CD14-positive monocyte (primary cell): Measurements from ENCODE around the gene ARRDC1. TPM values are rescaled to one million over a fixed set of nuclear protein-coding genes. Genes with fewer than 3 reads are reported as not detected.
A peak's percentile ranks its signal among the peaks of the same experiment; 100 is the strongest.
"Not testable (repeated sequence)": the region's sequence is repeated elsewhere in the genome, so short reads cannot be mapped to it uniquely, and the experiment has no call there.

Source experiments
- DNase-seq, 3 donors: peaks; one replicate each; pipeline ENCODE4 v3.0.0-alpha.2; 2011 to 2022
- H2AFZ ChIP-seq: 2 replicates; pipeline ENCODE4 v1.6.0; 2012; ENCODE audit warnings: mild to moderate bottlenecking, low read depth, low read length, inconsistent platforms; ENCODE audit not compliant: insufficient read depth, poor library complexity, severe bottlenecking
- H3K27ac ChIP-seq, 2 donors: 1 replicate in 1 of 2; 2 replicates in 1 of 2; pipeline ENCODE4 v1.5.1; 2012 to 2013; ENCODE audit warnings: low read length in 2 of 2, control low read depth in 1 of 2, inconsistent platforms in 1 of 2, low read depth in 1 of 2, mild to moderate bottlenecking in 1 of 2
- H3K27me3 ChIP-seq, 2 donors: one replicate each; pipeline versions ENCODE4 v1.6.0 to v1.6.1; 2011 to 2013; ENCODE audit warnings: low read length in 2 of 2; ENCODE audit not compliant: control insufficient read depth in 2 of 2, insufficient read depth in 2 of 2
- H3K36me3 ChIP-seq, 2 donors: replicated peaks in 1 of 2; 1 replicate in 1 of 2; 2 replicates in 1 of 2; pipeline versions ENCODE4 v1.5.1 to v1.6.1; 2012 to 2013; ENCODE audit warnings: low read length in 2 of 2, control low read depth in 1 of 2, inconsistent platforms in 1 of 2, mild to moderate bottlenecking in 1 of 2; ENCODE audit not compliant: insufficient read depth in 2 of 2, control insufficient read depth in 1 of 2
- H3K4me1 ChIP-seq, 2 donors: 1 replicate in 1 of 2; 2 replicates in 1 of 2; pipeline versions ENCODE4 v1.5.1 to v1.6.1; 2012 to 2013; ENCODE audit warnings: low read length in 2 of 2, control low read depth in 1 of 2, inconsistent platforms in 1 of 2, mild to moderate bottlenecking in 1 of 2, moderate library complexity in 1 of 2; ENCODE audit not compliant: insufficient read depth in 2 of 2, control insufficient read depth in 1 of 2
- H3K4me2 ChIP-seq: replicated peaks from 2 replicates; pipeline ENCODE3; 2012; ENCODE audit warnings: low read length, moderate library complexity, mild to moderate bottlenecking; ENCODE audit not compliant: poor library complexity, severe bottlenecking; ENCODE audit errors: extremely low read depth
- H3K4me3 ChIP-seq, 3 experiments: fragments of 200-600 bp in 1 of 3; sonication (generic) in 1 of 3; replicated peaks in 1 of 3; 1 replicate in 2 of 3; 2 replicates in 1 of 3; pipeline ENCODE4 v1.5.1; 2011 to 2013; ENCODE audit warnings: low read length in 3 of 3, mild to moderate bottlenecking in 3 of 3, control low read depth in 2 of 3, low read depth in 2 of 3, inconsistent platforms in 1 of 3, moderate library complexity in 1 of 3
- H3K79me2 ChIP-seq: 2 replicates; pipeline ENCODE4 v1.6.0; 2012; ENCODE audit warnings: mild to moderate bottlenecking, control low read depth, inconsistent platforms, low read length, moderate library complexity; ENCODE audit not compliant: insufficient read depth
- H3K9ac ChIP-seq: 2 replicates; pipeline ENCODE4 v1.6.0; 2017; ENCODE audit warnings: low read length, mild to moderate bottlenecking; ENCODE audit not compliant: insufficient read depth, poor library complexity, severe bottlenecking
- H3K9me3 ChIP-seq, 2 donors: replicated peaks in 1 of 2; 1 replicate in 1 of 2; 2 replicates in 1 of 2; pipeline versions ENCODE4 v1.5.1 to v1.6.1; 2012 to 2013; ENCODE audit warnings: low read length in 2 of 2, control low read depth in 1 of 2; ENCODE audit not compliant: control insufficient read depth in 1 of 2, insufficient read depth in 1 of 2
- H4K20me1 ChIP-seq: 2 replicates; pipeline ENCODE4 v1.6.0; 2012; ENCODE audit warnings: mild to moderate bottlenecking, low read length, control low read depth, moderate library complexity; ENCODE audit not compliant: insufficient read depth
- H3K27ac Mint-ChIP-seq, 7 donors: one replicate each; pipeline ENCODE4 v1.8.0; 2020; ENCODE audit warnings: mild to moderate bottlenecking in 7 of 7, mixed read lengths in 7 of 7, moderate library complexity in 6 of 7, inconsistent platforms in 2 of 7
- H3K27me3 Mint-ChIP-seq, 3 donors: one replicate each; pipeline ENCODE4 v1.8.0; 2021 to 2022; ENCODE audit warnings: low read depth in 3 of 3, mild to moderate bottlenecking in 3 of 3, mixed read lengths in 3 of 3, moderate library complexity in 3 of 3, inconsistent platforms in 1 of 3
- H3K36me3 Mint-ChIP-seq, 2 donors: one replicate each; pipeline ENCODE4 v1.8.0; 2020; ENCODE audit warnings: mixed read lengths in 2 of 2, inconsistent platforms in 1 of 2, mild to moderate bottlenecking in 1 of 2
- H3K4me1 Mint-ChIP-seq: one replicate; pipeline ENCODE4 v1.8.0; 2020; ENCODE audit warnings: mild to moderate bottlenecking, mixed read lengths
- H3K4me3 Mint-ChIP-seq, 2 donors: one replicate each; pipeline ENCODE4 v1.8.0; 2020; ENCODE audit warnings: mild to moderate bottlenecking in 2 of 2, mixed read lengths in 2 of 2, moderate library complexity in 1 of 2
- H3K9me3 Mint-ChIP-seq, 7 donors: one replicate each; pipeline ENCODE4 v1.8.0; 2020 to 2022; ENCODE audit warnings: mixed read lengths in 7 of 7, mild to moderate bottlenecking in 6 of 7, moderate library complexity in 6 of 7, inconsistent platforms in 2 of 7
- WGBS: methylation state at CpG from one replicate; pipeline ENCODE4 v1.1.5; 2013; ENCODE audit warnings: missing lambda C conversion rate; ENCODE audit not compliant: insufficient coverage; 5-methylcytosine and 5-hydroxymethylcytosine counted together
- intact Hi-C, 2 donors: fragments of 100-400 bp; cut with micrococcal nuclease; formaldehyde crosslinking; loops; one replicate each; pipeline versions ENCODE4 v1.15.0 to v1.15.1; 2023
- polyA plus RNA-seq, 3 donors: library from polyadenylated mRNA; depleted of rRNA in 1 of 3; unstranded in 2 of 3; stranded (reverse) in 1 of 3; fragments of 300-500 nt in 2 of 3; fragments of >200 nt in 1 of 3; fragmentation: Illumina TruSeq in 2 of 3; gene quantifications; 1 replicate in 2 of 3; 2 replicates in 1 of 3; pipeline ENCODE4 v1.2.3, GENCODE V29; 2012 to 2021
- TF ChIP-seq, protein P1 (sequence below): fragments of 200-600 bp; IDR thresholded peaks from one replicate; pipeline ENCODE4 v1.8.0; 2022; ENCODE audit warnings: antibody characterized with exemption, mild to moderate bottlenecking

The ARRDC1 gene
- polyA plus RNA-seq, 3 donors = 83.2 to 454 (median 87.6) TPM

DNA sequence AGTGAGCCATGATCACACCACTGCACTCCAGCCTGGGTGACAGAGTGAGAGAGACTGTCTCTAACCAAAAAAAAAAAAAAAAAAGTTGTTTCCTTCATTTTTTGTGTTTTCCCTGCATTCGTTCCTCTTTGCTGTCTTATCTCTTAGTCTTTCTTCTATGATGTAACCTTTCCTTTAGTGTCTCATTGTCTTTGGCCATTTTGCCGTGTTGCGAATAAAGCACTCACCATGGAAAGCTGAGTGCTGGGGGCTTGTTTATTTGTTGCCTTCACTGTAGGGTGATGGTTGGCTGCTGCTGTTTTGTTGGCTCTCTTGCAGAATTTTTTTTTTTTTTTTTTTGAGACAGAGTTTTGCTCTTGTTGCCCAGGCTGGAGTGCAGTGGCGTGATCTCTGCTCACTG lies 21.0 kb downstream of the ARRDC1 start:
- peak overlapping the region in 4 of 7 donors; percentile 8 to 60 (median 44) for H3K27ac Mint-ChIP-seq
- peaks cover 44% of the 10 kb centered on the region for H3K4me1 Mint-ChIP-seq
- H3K9me3 Mint-ChIP-seq = no peaks in the 10 kb centered on the region
- Histone ChIP-seq H3K4me3 (no peak overlapping the region), H3K4me2 (no peak overlapping the region), H3K4me1 (peaks cover 49 to 60% of the 10 kb centered on the region in 2 donors), H3K27ac (no peak overlapping the region), H4K20me1 (peaks cover 87% of the 10 kb centered on the region), H3K9ac (no peak overlapping the region), H3K36me3 (peaks cover 0 to 5% of the 10 kb centered on the region in 2 donors), H3K79me2 (peaks cover 100% of the 10 kb centered on the region), H3K9me3 (no peaks in the 10 kb centered on the region), H2AFZ (no peak overlapping the region), H3K27me3 (no peaks in the 10 kb centered on the region)
- TF ChIP-seq, protein P1, sequence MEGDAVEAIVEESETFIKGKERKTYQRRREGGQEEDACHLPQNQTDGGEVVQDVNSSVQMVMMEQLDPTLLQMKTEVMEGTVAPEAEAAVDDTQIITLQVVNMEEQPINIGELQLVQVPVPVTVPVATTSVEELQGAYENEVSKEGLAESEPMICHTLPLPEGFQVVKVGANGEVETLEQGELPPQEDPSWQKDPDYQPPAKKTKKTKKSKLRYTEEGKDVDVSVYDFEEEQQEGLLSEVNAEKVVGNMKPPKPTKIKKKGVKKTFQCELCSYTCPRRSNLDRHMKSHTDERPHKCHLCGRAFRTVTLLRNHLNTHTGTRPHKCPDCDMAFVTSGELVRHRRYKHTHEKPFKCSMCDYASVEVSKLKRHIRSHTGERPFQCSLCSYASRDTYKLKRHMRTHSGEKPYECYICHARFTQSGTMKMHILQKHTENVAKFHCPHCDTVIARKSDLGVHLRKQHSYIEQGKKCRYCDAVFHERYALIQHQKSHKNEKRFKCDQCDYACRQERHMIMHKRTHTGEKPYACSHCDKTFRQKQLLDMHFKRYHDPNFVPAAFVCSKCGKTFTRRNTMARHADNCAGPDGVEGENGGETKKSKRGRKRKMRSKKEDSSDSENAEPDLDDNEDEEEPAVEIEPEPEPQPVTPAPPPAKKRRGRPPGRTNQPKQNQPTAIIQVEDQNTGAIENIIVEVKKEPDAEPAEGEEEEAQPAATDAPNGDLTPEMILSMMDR = no peak
- WGBS = 70% methylated on average over 2 of the region's 4 CpGs
- H3K4me3 Mint-ChIP-seq = no peak overlapping the region
- no peaks in the 10 kb centered on the region for H3K27me3 Mint-ChIP-seq
- intact Hi-C loops = no loop called here
- peaks cover 8 to 19% of the 10 kb centered on the region in 2 donors for H3K36me3 Mint-ChIP-seq
- no peak for DNase-seq

DNA sequence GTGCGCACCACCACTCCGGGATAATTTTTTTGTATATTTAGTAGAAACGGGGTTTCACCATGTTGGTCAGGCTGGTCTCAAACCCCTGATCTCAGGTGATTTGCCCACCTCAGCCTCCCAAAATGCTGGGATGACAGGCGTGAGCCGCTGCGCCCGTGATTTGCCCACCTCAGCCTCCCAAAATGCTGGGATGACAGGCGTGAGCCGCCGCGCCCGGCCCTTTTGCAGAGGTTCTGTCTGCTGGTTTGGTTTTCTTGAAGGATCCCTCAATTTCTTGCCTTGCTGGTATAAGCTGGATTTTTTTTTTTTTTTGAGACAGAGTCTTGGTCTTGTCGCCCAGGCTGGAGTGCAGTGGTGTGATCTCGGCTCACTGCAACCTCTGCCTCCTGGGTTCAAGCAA lies 21.9 kb downstream of the ARRDC1 start:
- Mint-ChIP-seq H3K4me1 (peaks cover 51% of the 10 kb centered on the region), H3K27ac (peak overlapping the region in 2 of 7 donors; percentile 18 to 64), H3K36me3 (peaks cover 8 to 19% of the 10 kb centered on the region in 2 donors)
- H2AFZ ChIP-seq, H3K27ac ChIP-seq, H3K9me3 ChIP-seq, H3K4me3 ChIP-seq, H3K27me3 Mint-ChIP-seq, H3K4me2 ChIP-seq, H3K36me3 ChIP-seq, H3K27me3 ChIP-seq, intact Hi-C loops, H3K9me3 Mint-ChIP-seq, H3K4me3 Mint-ChIP-seq, H3K9ac ChIP-seq, DNase-seq: not testable (repeated sequence)
- H4K20me1 ChIP-seq = peaks cover 90% of the 10 kb centered on the region
- H3K79me2 ChIP-seq = peaks cover 100% of the 10 kb centered on the region
- H3K4me1 ChIP-seq = peaks cover 57 to 70% of the 10 kb centered on the region in 2 donors
- WGBS = 93% methylated on average over 9 of the region's 14 CpGs
